NK-92 (cell line): Measurements from ENCODE around the gene HIVEP2.
"Not testable (repeated sequence)": the region's sequence is repeated elsewhere in the genome, so short reads cannot be mapped to it uniquely, and the experiment has no call there.

Experiments
- DNase-seq: peaks from one replicate; lab custom pipeline; 2025; ENCODE audit not compliant: unreplicated experiment; lab: John Stamatoyannopoulos, UW

HIVEP2 gene, protein sequence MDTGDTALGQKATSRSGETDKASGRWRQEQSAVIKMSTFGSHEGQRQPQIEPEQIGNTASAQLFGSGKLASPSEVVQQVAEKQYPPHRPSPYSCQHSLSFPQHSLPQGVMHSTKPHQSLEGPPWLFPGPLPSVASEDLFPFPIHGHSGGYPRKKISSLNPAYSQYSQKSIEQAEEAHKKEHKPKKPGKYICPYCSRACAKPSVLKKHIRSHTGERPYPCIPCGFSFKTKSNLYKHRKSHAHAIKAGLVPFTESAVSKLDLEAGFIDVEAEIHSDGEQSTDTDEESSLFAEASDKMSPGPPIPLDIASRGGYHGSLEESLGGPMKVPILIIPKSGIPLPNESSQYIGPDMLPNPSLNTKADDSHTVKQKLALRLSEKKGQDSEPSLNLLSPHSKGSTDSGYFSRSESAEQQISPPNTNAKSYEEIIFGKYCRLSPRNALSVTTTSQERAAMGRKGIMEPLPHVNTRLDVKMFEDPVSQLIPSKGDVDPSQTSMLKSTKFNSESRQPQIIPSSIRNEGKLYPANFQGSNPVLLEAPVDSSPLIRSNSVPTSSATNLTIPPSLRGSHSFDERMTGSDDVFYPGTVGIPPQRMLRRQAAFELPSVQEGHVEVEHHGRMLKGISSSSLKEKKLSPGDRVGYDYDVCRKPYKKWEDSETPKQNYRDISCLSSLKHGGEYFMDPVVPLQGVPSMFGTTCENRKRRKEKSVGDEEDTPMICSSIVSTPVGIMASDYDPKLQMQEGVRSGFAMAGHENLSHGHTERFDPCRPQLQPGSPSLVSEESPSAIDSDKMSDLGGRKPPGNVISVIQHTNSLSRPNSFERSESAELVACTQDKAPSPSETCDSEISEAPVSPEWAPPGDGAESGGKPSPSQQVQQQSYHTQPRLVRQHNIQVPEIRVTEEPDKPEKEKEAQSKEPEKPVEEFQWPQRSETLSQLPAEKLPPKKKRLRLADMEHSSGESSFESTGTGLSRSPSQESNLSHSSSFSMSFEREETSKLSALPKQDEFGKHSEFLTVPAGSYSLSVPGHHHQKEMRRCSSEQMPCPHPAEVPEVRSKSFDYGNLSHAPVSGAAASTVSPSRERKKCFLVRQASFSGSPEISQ (N-terminal part only)

DNA sequence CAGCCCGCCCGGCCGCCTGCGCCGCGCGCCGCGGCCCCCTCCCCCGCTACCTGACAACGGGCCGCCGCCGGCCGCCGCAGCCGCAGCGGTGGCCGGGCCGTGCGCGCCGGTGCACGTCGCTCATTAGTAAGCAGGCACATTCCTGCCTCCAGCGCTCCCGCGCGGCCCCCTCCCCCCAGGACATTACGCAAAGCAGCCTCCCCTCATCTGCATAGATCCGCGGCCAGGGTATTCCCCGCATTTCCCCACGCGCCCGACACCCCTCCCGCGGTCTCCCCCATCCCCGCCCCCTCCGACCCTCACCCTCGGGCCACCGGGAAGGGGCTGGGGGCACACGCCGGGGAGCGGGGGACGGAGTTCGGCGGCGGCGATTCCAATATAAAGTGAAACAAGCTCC is at the start of gene HIVEP2:
Gene HIVEP2, minus strand, starts transcription at position 128 of the 397 bp plus-strand sequence. CDS start 170,438 bp downstream, outside the sequence.
- peak; percentile 13 for DNase-seq

DNA sequence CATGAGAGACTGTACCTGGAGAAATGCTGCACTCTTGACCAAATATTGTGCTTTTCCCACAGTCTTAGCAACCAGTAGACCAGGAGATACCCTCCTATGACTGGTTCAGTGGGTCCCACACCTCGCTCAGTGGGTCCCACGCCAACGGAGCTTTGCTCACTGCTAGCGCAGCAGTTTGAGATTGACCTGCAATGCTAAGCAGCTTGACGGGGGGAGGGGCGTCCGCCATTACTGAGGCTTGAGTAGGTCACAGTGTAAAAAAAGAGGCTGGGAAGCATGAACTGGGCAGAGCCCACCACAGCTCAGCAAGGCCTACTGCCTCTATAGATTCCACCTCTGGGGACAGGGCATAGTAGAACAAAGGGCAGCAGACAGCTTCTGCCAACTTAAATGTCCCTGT is 49.0 kb upstream of the HIVEP2 start:
- no peak for DNase-seq

DNA sequence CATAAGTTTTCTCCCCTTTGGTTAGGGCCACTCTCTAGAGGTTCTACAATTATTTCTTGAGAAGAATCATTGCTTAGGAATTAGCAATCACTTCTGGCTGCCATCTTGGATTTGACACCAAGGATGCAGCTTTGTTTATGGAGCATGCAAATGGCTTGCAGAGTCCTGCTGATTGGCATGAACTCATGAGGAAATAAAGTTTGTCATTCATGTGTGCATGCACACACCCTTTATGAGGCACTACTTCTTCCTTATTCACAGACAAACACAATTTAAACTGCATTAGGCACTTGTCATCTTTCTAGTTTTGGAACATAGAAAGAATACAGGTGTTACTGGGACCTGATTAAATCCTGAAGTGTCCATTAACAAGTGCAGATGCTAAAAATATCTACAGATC is 42.5 kb upstream of the HIVEP2 start:
- DNase-seq, result no peak

DNA sequence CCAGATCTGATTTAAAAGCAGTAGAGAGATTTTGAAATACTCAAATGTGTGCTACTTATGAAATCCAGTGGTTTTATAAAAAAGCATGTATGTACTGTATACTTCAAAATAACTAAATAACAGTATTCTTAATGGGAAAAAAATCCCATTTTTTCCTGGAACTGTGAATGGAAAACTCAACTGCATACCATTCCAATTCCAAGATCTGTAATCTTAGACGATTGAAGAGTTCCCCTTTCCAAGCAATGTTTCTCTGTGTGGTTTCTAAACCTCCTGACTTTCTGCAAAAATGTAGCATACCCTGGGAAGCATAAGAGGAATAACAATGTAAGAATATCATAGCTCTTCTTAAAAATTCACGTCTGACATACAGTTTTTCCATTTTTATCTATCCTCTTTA is 40.3 kb upstream of the HIVEP2 start:
- no peak for DNase-seq

DNA sequence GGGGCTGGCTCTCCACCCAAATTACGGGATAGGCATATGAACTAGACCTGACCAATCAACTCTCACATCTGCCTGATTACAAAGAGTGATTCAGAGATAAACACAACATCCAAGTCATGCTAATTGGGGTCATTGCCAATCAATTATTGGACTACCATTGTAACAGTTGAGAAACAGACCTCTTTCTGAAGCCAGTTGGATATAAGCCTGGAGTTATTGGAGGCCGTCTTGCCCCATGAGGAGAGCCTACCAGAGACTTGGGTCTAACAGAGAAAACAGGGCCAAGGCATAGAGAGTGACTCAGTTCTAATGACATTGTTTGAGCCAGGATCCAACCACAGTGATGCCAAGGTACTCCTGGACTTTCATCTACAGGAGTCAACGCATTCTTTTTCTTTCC is 39.4 kb upstream of the HIVEP2 start:
- DNase-seq, result no peak

DNA sequence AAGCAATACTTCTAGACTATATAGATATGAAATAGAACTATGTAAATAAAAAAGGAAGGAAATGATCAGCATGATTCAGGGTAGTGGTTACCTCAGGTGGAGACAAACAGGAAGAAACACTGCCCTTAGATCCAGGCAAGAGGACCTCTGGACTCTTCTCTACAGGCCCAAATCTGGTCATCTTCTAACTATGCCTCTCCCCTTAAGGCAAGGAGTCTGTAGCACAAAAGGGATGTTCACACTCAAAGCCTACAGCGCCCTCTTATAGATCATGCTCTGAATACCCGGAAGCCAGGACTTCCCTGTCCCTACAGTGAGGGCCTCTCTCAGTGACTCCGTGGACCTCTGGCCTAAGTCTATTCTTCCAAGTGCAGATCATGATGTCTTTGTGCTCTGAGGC is 30.4 kb upstream of the HIVEP2 start:
- DNase-seq, result no peak

DNA sequence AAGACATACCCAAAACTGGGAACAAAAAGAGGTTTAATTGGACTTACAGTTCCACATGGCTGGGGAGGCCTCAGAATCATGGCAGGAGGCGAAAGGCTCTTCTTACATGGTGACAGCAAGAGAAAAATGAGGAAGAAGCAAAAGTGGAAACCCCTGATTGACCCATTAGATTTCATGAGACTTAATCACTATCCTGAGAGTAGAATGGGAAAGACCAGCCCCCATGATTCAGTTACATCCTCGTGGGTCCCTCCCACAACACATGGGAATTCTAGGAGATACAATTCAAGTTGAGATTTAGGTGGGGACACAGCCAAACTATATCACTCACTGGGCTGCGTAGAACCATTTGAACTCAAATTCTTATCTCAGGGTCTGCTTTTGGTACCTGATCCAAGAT is 26.0 kb upstream of the HIVEP2 start:
- DNase-seq, result not testable (repeated sequence)

DNA sequence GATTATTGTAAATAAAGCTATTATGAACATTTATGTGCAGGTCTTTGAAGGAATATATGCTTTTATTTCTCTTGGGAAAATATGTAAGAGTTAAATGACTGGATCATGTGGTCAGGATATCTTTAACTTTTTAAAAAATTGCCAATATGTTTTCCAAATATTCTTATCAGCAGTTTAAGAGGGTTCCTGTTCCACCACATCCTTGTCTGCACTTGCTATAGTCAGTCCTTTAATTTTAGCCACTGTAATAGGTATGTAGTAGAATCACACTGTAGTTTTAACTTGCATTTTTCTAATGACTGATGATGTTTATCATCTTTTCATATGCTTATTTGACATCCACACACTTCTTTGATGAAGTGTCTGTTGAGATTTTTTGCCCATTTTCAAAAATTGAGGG is 23.6 kb upstream of the HIVEP2 start:
- DNase-seq, result no peak

DNA sequence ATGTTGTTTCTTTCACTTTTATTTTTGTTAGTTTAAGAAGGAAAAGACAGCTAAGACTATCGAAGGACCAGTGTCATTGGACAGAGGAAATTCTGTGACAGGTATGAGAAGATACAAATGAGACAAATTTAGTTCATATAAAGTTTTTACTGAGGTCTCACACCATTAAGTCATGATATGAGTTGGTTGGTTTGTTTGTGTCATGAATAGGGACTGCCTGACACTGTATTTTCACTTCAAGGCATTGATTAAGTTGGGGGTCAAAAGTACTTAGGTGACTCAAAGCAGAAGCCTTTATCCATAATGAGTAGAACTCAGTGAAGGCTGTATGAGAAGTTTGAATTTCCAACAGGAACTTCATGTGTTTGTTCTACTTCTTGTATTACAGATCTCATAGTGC is 21.3 kb upstream of the HIVEP2 start:
- DNase-seq, result no peak

DNA sequence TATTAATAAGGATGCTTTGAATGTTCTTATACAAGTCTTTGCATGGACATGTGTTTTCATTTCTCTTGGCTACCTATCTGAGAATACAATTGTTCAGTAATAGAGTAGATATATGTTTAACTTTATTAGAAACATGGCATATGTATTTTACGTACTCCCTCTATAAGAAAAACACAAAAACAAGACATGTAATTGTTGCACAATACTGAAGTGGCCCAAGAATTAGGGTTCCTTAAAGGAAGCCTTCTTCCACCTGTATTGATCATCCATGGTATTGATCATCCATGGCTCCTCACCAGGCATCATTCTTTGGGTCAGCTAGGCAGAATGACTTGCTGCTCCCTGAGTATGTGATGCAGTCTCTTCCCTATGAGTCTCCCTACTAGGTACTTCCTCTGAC is 20.2 kb upstream of the HIVEP2 start:
- no peak for DNase-seq

DNA sequence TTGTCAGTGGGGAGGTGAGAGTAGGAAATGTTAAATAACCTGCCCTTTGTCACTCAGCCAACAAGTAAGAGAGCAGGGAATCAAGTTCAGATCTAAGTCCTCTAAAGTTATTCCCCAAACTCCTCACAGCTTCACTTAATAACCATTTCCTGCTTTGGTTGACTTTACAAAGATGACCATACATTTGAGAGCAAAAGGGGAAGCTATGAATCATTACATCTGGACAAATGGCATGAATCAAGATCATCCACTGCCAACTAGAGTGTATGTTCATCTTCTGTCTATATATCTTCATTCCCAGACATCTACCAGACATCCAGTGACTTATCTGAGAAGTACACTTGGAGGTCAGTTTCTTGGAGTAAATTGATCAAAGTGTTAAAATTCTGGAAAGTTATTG is 15.1 kb upstream of the HIVEP2 start:
- no peak for DNase-seq

DNA sequence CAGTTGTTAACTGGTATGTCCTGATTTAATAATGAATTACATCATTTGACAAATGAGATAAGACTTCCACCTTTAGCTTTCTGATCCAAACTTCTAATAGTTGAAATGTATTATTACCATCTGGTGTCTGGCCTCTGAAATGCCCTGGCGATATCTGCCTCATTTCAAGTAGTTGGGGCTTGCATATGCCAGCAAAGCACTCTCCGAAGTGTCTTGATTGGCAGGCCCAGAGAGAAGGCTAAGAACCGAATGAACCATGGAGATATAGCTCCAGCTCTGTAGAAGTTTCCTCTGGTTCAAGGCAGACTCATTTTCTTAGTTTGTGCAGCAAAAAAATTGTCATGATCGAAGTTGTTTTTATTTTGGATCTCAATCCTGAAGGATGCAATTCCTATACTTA is 13.4 kb upstream of the HIVEP2 start:
- no peak for DNase-seq

DNA sequence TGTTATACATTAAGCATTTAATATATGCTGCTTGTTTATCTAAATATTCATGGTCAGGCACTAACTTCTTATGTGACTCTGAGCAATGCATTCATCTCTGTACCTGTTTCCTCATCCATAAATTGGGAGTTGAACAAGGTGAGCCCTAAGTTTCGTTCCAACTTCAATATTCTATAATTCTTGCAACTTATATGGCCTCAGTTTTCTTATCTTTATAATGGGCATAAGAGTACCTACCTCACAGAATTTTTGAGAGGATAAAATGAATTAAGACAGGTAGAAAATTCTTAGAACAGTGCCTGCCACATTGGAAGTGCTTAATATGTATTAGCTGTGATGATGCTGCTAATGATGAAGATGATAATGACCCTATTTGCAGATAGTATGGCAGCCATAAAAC is 11.8 kb upstream of the HIVEP2 start:
- no peak for DNase-seq

DNA sequence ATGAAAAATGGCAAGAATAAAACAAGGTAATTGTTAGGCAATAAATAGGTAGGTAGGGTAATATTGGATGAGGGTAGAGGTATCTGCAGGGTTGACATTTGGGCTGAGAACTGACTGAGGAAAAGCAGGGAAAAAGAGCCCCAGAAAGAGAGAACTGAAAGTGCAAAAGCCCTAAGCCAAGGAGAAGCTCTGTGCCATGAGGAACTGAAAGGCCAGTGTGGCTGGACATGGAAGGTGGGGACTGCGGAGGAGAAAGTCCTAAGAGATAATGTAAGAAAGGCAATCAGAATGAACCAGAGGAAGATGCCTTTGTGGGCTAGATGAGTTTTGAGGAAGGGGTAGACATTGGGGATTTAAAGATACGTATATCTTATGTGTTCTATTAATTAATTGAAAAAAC is 9.9 kb upstream of the HIVEP2 start:
- DNase-seq, result no peak

DNA sequence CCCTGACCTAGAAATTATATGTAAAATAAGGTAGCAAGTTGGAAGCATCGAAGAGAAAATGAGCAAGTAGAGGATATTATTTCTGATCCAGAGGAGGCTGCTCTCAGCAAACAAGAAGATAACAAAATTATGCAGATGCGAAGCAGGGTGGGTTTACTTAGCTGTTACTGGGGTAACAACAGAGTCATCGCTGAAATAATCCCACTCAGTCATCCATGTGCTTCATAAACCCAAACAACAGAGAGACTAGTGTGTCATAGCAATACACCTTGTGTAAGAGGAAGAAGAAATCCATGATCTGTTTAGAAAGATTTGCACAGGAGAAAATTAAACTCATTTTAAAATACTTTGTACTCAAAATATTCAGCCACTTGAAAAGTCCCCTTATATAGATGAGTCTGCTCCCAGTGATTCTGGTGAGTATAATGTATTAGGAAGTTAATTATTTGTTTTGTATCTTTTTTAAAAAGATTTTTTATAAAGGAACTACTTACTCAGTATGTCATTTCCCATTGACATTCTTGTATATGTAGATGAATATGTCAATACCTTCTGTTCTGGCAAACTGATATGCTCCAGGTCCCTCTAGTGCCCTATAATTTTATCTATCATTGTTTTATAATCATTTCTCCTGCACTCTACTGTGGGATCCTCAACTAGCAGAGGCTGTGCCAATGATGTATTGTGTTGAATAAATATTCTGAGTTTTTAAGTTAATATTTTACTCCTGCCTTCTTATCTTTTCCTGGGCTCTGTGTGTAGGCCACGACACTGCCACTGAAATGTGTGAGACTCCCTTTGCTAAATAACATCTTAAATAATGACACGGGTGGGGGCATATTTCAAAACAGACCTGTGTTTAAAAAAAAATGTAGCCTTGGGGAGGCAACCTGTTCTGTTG is 8.6 kb upstream of the HIVEP2 start:
- DNase-seq, result no peak

DNA sequence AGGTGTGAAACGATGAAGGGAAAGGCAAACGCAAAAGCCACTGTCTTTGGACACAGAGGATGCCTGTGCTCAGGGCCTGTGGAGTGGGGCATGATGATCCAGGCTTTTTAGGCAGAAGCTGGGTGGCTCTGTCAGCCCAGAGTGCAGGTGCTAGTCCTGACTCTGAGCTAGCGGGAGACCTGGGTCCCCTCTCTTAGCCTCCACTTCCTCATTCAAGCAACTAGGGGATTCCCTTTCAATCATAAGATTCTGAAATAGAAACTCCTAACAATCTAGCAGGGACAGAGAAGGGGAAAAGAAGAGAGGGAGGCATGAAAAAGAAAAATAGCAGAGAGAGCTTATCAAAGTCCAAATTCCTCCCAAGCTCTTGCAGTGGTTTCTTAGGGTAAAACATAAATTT is 7.6 kb upstream of the HIVEP2 start:
- DNase-seq, result no peak

DNA sequence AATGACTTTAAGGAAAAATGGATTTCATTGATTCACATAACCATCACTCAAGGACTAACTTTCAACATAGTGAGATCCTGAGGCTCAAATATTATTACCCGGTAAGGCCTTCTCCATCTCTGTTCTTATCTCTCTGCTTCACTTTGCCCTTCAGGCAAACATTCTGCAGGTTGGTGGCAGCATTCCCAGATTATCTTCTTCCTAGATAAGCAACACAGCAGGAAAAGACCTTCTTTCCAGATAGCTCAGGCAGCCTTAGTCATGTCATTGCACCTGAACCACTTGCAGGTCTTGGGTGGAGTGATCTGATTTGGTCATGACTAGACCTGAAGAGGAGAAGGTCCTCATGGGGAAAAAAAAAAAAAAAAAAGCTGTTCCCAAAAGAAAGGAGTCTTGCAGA is 5.3 kb upstream of the HIVEP2 start:
- no peak for DNase-seq

DNA sequence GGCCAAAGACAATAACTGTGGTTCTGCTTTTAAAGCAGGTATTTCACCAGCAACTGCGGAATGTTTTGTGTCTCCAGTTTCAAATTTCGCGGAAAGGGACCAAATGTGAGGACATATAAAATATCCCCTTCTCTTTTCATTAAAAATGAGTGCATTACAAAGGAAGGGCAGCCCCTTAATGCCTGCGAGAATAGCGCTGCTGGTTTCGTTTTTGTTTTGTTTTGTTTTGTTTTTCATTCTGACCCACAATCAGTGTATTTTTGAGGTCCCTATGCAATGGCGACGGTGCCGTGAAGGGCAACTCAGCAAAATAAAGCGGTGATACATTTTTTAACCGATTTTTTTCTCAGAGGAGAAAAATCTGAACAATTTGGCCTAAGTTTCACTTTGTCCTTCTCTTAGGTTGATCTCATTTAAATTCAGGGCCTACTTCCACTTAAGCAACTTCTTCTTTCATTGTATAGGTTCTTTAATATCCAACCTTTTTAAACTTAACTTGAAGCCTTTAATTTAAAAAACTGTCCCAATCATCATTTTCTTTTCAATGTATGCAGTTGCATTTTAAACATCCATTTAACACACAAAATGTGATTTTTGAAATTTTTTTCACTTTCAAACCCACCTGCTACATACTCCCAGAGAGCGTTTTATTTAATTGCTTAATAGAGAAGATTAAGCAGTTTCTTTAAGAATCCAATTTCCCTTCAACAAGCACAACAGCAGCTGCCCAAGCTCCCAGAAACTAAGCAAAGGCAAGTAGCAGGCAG is 2.9 kb upstream of the HIVEP2 start:
- no peak for DNase-seq

DNA sequence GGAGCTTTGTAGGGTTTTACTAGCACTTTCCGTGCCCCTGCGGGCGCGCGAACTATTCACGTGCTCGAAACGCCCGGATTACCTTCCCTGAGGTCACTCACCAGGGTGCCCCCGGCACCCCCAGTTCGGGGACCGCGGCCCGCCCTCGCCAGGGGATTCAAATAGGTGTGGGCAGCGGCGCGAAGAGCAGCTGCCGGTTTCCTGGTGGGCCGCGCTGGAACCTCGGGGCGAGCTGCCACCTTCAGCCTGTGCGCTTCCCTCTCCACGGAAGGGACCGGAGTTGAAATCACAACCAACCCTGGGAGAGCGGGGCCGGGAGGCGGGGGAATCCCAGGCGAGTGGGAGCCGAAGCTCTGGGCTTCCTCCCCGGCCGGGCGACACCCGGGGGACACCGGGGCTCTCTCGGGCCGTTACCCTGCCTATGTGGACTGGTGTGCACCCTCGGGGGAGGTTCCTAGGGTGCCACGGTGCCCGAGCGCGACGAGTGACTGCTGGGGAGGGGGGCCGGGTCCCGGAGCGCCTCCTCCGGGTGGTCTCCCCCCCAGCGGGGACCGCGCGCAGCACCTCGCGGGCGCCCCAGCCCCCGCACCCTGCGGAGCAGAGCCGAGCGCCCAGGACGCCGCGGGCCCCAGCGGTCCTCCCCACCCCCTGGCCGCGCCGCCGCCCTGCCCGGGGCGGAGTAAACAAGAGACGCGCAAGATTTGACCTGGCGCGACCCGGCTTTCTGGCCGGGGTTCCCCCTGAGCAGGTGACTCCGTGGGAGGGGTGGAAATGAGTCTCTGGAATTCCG is 2.1 kb upstream of the HIVEP2 start:
- DNase-seq, result no peak
